Neural crest cell (in vitro differentiated cells): ENCODE measurements around the gene SYCE3. TPM values are rescaled to one million over a fixed set of nuclear protein-coding genes. Genes with fewer than 3 reads are reported as not detected.
"Not testable (repeated sequence)": the region's sequence is repeated elsewhere in the genome, so short reads cannot be mapped to it uniquely, and the experiment has no call there.

Experiments
- DNase-seq: peaks from one replicate; pipeline ENCODE4 v3.0.0; 2021; ENCODE audit warnings: low read depth, mixed read lengths, low spot score
- H3K27ac Mint-ChIP-seq: one replicate; pipeline ENCODE4 v1.8.0; 2021; ENCODE audit warnings: mild to moderate bottlenecking, mixed read lengths; ENCODE audit not compliant: unreplicated experiment
- H3K27me3 Mint-ChIP-seq: 2 replicates; pipeline ENCODE4 v1.8.0; 2021; ENCODE audit warnings: low read depth, mild to moderate bottlenecking, mixed read lengths
- H3K36me3 Mint-ChIP-seq: 2 replicates; pipeline ENCODE4 v1.8.0; 2021; ENCODE audit warnings: low read depth, mild to moderate bottlenecking, mixed read lengths
- H3K4me1 Mint-ChIP-seq: 2 replicates; pipeline ENCODE4 v1.8.0; 2021; ENCODE audit warnings: mixed read lengths
- H3K4me3 Mint-ChIP-seq: one replicate; pipeline ENCODE4 v1.8.0; 2021; ENCODE audit warnings: mild to moderate bottlenecking, mixed read lengths
- H3K9me3 Mint-ChIP-seq: 2 replicates; pipeline ENCODE4 v1.8.0; 2021; ENCODE audit warnings: mixed read lengths
- CTCF ChIP-seq: fragments of 200-600 bp; sonication (generic); conservative IDR thresholded peaks from 2 replicates; pipeline ENCODE4 v1.5.0; 2021; ENCODE audit warnings: antibody characterized with exemption, mild to moderate bottlenecking
- total RNA-seq: library from RNA; stranded (reverse); gene quantifications from 2 replicates; pipeline ENCODE4 v1.2.1, GENCODE V29; 2021

The SYCE3 gene
- total RNA-seq, 1 donor from 2014 or later: not detected

- no peak for DNase-seq
- H3K36me3 Mint-ChIP-seq: no peaks in the 10 kb centered on the region
- TF ChIP-seq CTCF: no peak
- H3K9me3 Mint-ChIP-seq: no peaks in the 10 kb centered on the region
- no peak overlapping the region for H3K27ac Mint-ChIP-seq
- no peaks in the 10 kb centered on the region for H3K4me1 Mint-ChIP-seq
- no peak overlapping the region for H3K4me3 Mint-ChIP-seq
- H3K27me3 Mint-ChIP-seq: peaks cover 28% of the 10 kb centered on the region
Observed at GRCh38 chr22:50540381-50540780, 22.3 kb downstream of the SYCE3 start.

GRCh38 chr22:50537765-50538164, 25.0 kb downstream of the SYCE3 start:
- H3K36me3 Mint-ChIP-seq: no peaks in the 10 kb centered on the region
- H3K9me3 Mint-ChIP-seq: no peaks in the 10 kb centered on the region
- no peak overlapping the region for H3K27ac Mint-ChIP-seq
- H3K27me3 Mint-ChIP-seq: peaks cover 48% of the 10 kb centered on the region
- no peak for DNase-seq
- no peak for TF ChIP-seq CTCF
- H3K4me1 Mint-ChIP-seq: peaks cover 15% of the 10 kb centered on the region
- H3K4me3 Mint-ChIP-seq: no peak overlapping the region

GRCh38 chr22:50536226-50536625, 26.5 kb downstream of the SYCE3 start:
- TF ChIP-seq CTCF: no peak
- no peaks in the 10 kb centered on the region for H3K9me3 Mint-ChIP-seq
- no peak overlapping the region for H3K27ac Mint-ChIP-seq
- no peaks in the 10 kb centered on the region for H3K36me3 Mint-ChIP-seq
- no peak overlapping the region for H3K4me3 Mint-ChIP-seq
- H3K4me1 Mint-ChIP-seq: peaks cover 19% of the 10 kb centered on the region
- no peak for DNase-seq
- H3K27me3 Mint-ChIP-seq: peaks cover 53% of the 10 kb centered on the region

GRCh38 chr22:50535113-50535512, 27.6 kb downstream of the SYCE3 start:
- Mint-ChIP-seq H3K27me3 (peaks cover 58% of the 10 kb centered on the region), H3K36me3 (no peaks in the 10 kb centered on the region), H3K4me1 (peaks cover 19% of the 10 kb centered on the region), H3K27ac (no peak overlapping the region), H3K9me3 (no peaks in the 10 kb centered on the region), H3K4me3 (no peak overlapping the region)
- TF ChIP-seq CTCF: no peak
- DNase-seq: no peak

- not testable (repeated sequence) for H3K36me3 Mint-ChIP-seq, H3K27ac Mint-ChIP-seq, H3K9me3 Mint-ChIP-seq, DNase-seq
- peak overlapping the region; percentile 69 for H3K4me3 Mint-ChIP-seq
- peaks cover 19% of the 10 kb centered on the region for H3K4me1 Mint-ChIP-seq
- H3K27me3 Mint-ChIP-seq: peaks cover 65% of the 10 kb centered on the region
Observed at GRCh38 chr22:50533856-50534711, 28.6 kb downstream of the SYCE3 start.
